HuH-7.5 (cell line): ENCODE results near the gene RFXANK.
"Not testable (repeated sequence)": the region's sequence is repeated elsewhere in the genome, so short reads cannot be mapped to it uniquely, and the experiment has no call there.

Experiments
- DNase-seq: peaks from one replicate; pipeline ENCODE4 v3.0.0; 2011; ENCODE audit warnings: low spot score

RFXANK gene, protein sequence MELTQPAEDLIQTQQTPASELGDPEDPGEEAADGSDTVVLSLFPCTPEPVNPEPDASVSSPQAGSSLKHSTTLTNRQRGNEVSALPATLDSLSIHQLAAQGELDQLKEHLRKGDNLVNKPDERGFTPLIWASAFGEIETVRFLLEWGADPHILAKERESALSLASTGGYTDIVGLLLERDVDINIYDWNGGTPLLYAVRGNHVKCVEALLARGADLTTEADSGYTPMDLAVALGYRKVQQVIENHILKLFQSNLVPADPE

DNA sequence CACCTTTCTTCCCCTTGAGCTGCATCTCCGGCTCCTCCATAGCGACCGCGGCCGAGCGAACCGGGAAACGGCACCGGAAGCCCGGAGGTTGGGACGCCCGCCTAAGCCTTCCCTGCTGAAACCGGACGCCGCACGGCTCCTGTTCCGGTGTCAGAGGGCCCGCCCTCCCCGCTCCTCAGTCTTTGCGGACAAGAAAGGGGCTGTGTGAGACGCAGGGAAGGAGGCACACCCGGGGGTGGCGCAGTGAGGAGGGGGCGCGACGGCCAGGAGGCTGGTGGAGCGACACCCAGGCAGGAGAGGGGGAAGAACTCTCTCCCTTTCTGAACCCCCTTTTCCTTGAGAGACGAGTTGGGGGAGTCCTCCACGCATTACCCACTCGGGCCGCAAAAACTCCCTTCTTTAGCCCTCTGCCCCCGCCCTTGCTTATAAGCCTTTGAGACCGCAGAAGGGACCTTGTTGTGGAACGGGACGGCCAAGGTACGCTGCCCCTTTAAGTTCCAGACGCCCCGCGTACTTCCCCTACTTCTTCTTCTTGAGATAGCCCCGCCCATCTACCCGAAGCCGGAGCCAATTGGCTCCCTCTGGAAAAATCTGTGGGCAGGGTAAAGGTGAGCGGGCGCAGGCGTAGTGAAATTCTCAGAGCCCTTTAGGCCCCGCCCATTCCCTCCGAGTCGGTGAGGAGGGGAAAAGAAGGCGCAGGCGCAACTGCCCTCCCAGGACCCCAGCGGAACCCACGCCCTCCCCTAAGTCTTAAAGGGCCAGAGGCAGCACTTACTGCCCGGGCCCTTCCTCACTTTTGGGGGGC, at the start of gene RFXANK, which contains the start of gene BORCS8:
TSS of gene RFXANK (plus strand) at position 181 of the 805 bp plus-strand sequence. CDS start 1,689 bp downstream, outside the sequence.
TSS of gene BORCS8 (minus strand) at position 75 of the 805 bp plus-strand sequence. CDS start at position 40, 35 bp downstream.
- peak; percentile 99 for DNase-seq

DNA sequence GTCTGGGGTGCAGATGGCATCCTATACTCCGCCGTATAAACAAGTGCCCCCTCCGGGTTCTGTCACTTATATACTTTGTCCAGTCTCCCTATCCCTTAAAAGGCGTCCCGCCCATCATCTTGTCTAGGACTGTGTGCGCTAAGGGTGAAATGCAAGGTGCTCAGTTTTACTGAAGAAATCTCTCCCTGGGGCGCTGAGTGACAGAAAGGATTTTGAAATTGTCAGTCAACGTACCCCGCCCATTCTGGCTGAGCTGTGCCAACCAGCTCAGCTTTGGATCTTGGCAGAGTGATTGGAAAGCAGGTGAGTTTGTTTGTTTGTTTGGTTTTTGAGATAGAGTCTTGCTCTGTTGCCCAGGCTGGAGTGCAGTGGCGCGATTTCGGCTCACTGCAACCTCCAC, 49.7 kb upstream of the RFXANK start:
- no peak for DNase-seq

DNA sequence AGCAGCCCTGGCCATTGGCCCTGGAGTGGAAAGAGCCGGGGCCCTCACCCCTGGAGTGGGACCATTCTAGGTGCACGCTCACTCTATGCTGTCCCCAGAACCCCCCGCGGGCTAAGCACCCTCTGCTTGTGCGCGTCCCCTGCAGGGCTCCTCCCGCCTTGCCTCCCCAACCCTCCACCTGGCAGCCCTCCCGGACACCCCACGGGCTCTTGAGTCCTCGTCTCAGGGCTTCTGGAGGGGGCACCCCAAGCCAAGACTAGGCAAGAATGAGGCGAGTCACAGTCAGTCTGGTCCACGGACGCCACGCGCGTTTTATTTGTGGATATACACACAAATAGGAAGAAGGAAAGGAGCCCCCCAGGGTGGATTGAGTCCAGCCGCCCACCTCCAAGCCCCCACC, 46.8 kb upstream of the RFXANK start:
- no peak for DNase-seq

DNA sequence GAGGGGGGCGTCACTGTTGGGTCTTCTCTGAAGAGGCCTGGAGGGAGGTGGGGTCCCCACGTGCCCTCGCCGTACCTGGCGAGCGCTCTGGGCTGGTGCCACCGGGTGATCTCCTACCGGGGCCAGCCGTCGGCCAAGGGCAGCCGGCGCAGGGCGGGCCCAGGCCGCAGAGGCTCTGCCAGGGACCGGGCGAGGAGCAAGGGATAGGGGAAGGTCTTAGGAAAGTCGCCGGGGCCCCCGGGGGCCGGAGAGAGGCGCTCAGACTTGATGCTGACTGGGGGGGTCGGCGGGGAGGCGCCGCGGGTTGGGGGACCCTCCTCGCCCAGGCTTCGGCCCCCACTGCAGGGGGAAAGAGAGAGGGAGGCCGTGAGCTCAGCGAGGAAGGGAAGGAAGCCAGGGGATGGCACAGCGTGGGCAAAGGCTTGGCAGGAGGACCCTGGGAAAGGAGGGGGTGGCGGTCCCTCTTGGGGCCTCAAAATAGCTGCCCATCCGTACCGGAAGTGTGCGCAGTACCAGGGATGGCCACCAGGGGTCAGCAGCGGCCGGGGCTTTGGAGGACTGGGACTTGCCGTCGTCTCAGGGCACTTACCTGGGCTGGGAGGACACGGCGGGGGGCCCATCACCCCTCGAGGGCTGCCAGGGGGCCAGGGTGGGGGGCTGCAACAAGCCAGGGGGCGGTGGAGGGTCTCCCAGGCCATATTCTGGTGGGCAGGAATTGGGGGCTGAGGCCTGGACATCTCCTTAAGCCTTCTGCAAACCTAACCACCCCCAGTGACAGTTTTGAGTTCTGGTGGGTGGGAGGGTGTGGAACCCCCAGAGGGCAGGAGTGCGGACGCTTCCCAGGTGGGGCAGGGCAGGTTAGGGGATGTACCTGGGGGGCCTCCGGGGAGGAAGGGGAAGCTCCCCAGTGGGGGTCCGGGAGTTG, 46.1 kb upstream of the RFXANK start:
- DNase-seq = peak; percentile 95

DNA sequence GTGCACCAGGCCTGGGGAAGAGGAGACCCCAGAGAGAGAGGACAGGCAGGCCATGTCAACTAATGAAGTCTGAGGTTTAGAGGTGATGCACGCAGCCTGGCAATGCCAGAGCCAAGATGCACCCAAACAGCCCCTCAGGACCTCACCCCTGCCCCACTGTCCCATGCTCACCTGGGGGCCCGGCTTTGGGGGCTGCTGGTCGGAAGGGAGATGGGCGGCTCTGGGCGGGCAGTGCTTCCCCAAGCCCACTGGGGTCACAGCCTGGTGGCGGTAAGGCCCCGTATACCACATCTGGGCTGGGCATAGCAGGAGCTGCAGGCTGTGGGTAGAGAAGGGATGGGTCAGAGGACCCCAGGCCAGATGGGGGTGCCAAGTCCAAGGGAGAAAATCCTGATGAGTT, 45.2 kb upstream of the RFXANK start:
- DNase-seq = no peak

DNA sequence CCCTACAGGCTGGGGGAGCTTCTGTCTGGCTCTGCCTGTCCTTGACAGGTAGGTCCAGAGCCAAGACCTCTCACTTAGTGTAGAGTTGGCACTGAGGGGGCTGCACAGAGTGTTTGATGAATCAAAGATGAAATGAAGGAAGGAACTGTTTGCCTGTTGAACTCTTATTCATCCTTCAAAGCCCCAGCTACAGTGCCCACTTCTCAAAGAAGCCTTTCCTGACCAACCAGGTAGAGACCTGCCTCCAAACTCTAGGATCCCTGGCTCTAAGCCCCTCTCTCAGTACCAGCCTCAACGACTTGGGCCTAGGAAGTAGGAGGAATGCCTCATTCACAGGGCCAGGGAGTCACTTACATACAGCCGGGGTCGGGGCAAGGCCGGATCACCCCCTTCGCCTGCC, 44.7 kb upstream of the RFXANK start:
- no peak for DNase-seq

DNA sequence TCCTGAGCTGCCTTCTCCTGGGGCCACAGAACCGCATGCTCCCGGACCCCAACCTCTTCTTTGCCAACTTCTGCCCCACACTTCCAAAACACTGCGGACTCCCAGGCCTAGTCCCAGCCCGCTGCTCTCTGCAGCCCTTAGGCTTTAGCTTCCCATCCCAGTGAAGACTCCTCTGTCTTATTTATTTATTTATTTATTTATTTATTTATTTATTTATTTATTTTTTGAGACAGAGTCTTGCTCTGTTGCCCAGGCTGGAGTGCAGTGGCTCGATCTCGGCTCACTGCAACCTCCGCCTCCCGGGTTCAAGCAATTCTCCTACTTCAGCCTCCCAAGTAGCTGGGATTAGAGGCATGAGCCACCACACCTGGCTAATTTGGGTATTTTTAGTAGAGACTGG, 43.6 kb upstream of the RFXANK start:
- not testable (repeated sequence) for DNase-seq

DNA sequence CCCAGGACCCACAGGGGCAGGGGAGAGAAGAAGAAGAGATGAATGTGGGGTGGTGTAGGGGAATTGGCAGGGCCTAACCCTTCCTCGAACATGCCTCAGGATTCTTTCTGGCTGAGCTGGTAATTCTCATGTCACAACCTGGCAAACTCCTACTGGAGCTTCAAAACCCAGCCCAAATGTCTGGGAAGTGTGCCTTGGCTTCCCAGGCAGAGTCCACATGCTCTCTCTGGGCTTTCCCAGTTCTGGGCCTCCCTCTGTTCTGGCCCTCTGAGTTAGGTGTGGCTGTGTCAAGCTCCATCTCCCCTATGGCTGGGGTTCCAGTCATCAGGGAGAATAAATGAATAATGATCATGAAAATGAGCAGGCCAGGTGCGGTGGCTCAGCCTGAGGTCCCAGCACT, 42.6 kb upstream of the RFXANK start:
- no peak for DNase-seq

DNA sequence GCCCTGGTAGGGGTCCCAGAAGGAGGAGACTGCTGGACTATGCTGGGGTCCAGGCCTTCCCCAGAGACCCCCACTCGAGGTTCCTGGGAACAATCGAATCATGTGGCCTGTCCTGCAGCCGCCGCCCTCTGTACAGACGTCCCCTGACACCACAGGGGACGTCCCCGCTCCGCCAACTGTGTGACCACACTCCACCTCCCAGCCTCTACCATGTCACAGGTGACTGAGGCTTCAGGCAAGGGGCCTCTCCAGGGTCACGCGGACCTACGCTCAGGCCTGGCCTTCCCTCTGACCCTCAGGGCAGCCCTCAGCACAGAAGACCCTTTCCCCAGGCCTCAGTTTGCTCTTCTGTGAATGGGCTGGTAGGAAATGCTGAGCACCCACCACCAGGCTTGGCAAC, 40.6 kb upstream of the RFXANK start:
- DNase-seq = no peak

DNA sequence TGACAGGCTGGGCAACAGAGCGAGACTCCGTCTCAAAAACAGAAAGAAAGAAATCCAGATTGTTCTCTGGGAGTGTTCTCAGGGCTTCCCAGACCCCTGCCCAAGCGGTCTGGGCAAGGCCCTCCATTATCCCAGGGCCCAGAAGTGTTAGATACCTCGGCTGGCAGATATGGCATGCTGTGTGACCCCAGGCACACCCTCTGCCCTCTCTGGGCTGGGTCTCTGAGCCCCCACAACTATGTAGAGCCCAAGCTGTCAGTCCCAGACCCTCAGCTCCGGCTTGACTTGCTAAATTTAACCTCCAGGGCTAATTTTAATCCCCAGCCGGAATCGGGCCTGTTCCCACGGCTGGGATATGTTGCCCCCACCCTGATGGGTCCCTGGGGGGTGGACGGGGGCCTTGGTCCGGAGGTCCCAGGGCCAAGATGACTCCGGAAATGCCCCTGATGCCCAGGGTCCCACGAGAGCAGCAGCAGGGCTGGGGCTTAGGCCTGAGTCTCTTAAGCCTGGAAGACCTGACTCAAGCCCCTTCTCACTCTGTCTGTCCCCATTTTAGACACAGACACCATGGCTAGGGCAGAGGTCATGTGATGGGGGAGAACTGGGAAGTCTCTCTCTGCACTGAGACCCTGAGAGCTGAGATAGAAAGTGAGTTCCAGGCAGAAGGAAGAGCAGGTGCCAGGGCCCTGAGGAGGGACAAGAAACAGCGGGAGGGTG, 39.2 kb upstream of the RFXANK start:
- DNase-seq = no peak

DNA sequence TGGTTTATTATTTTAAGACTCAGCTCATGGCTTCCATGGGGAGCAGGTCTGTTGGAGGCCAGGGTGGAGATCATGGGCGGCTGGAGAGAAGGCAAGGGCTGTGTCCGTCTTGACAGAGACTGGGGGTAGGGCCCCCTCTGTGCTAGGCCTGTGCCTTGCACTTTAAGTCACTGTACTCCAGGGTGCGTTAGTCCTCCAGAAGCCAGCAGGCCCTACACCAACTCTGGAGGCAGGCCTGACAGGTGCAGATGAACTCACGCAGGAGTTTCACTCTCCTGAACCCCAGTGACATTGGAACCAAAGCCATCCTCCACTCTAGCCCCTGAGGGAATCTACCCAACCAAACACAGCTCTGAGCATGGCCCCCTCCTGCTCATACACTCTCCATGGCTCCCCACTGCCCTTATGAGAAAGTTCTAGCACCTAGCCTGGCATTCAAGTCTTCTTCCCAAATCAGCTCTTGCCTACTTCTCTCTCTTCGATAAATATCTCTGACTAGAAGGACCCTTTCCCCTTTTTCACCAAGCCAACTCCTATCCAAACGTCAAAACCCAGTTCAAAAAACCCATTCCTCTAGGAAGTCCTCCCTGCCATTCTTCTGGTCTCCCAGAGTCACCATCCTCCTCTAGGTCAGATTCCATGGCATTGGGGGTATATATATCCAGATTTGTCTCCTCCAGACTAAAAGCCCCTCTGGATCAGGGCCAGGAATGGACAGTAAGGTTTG, 37.1 kb upstream of the RFXANK start:
- DNase-seq = no peak

DNA sequence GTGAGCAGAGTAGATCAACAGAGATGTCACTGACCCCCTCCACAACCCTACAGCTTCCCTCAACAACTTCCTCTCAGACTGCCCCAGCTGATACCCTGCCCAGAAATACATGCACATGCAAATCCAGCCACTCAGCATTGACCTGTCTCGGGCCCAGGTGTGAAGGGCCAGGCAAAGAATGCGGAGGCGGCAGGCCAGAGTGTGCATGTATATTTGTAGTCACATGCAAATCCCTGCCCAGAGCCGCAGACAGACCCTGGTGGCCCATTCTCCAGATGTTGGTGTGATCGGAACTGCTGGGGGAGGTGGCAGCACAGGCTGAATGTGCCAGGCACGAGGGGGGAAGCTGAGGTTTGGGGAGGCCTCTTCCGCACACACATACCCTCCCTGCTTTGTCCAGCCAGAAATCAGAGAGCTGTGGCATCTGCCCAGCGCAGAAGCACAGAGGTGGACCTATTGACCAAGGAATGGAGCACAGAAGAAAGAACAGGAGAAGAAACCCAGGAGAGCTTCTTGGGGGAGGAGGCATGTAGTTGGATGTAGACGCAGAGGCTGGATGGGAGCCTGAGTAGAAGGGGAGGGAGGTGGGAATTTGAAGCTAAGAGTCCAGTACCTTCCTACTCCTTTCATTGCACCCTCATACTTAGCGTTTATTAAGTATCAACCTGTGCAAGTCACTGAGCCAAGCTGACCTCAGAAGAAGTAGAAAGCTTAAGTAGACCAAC, 36.4 kb upstream of the RFXANK start:
- no peak for DNase-seq

DNA sequence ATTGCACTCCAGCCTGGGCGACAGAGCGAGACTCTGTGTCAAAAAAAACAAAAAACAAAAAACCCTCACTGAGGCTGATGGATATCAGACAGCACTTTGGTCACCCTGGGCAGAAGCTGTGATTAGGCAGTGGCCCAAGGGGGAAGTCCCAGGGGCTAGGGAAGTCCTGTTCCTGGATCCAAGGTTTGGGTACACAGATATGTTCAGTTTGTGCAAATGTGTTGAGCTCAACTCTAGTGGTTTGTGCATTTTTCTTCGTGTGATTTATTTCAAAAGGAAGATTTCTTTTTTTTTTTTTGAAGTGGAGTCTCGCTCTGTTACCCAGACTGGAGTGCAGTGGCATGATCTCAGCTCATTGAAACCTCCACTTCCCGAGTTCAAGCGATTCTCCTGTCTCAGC, 34.2 kb upstream of the RFXANK start:
- DNase-seq = no peak

DNA sequence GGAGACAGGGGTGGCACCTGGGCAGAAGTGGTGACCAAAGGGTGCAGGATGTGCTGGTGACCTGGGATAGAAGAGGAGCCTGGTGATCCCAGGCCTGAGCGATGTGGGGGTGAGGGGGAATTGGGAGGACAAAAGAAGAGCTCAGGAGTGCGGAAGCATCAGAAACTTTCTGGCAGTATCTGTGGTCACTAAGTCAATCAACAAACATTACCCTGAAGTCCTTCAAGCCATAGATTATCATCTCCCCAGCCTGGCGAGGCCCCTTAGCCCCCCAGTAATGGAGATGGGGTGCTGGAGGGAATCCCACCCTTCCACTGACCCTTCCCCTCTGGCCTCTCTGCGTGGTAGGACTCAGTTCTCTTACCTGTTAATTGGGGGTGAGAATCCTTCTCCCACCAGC, 32.5 kb upstream of the RFXANK start:
- DNase-seq = no peak

DNA sequence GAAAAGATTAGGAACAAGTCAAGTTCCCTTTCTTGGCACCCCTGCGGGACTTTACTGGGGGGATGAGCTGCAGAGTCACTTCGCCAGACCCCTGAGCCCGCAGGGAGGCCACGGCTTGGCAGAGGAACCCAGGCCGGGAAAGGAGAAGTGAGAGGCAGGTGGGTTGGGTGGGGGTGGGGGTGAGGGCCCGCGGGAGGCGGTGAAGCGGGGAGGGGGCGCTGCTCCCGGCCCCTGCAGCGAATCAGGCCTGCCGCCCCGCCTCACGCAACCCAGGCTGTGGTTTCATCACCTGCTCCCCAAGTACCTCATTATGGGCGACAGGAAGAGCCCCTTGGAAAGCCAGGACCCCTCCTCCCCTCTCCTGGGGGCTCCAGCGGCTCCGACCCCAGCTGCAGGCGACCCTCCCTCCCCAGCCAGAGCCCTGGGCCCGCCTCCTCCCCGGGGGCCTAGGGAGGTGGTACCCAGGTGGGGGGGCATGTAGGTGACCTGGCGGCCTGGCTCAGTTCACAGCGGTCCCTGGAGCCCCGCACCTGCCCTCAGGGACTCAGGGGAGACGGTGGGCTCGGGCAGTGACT, 31.5 kb upstream of the RFXANK start:
- DNase-seq = no peak

DNA sequence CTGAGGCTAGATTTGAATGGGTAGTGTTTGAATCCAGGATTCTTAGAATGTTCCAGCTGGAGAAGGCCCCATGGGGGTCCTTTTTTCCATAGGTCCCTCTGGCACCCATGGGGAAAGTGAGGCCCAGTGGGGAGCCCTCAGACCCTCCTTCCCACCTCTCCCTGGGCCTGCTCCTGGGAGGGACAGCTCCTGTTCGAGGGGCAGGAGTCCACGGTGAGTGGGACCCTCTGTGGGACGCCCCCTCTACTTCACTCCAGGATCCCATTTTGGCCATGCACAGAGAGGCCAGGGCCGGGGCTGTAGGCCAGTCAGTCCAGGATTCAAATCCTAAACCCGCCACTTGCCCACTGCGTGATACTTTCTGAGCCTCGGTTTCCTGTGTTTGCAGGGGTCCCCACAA, 29.6 kb upstream of the RFXANK start:
- DNase-seq = no peak

DNA sequence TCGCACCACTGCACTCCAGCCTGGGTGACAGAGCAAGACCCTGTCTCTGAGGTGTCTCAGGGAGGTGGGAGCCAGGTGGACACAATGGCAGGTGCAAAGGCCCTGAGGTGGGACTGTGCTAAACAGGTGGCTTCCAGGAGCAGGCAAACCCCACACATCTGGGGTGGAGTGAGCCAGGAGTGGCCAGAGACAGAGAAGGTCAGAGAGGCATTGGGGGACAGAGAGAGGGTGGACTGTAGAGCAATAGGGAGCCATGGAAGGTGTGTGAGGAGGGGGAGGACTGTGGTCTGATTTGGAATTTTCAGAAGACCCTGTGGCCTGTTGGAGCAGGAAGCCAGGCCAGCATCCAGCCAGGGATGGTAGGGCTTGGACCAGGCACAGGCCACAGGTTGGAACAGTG, 26.7 kb upstream of the RFXANK start:
- no peak for DNase-seq

DNA sequence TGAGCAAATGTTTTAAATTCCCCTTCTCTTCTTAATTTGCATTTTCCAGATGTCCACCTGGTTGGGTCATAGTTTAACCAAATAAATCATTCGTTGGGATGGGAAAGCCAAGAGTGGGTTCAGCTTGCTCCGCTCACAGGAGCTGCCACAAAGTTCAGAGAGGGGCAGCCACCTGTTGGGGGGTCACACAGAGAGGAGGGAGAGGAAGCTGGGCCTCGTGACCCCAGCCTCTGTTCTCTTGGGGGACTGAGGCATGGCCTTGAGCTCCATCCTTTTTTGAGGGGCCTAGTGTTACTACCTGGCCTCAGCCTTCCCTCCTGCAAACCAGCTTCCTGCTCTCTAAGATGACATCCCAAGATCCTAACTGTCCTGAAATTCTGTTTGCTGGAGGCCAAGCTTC, 24.4 kb upstream of the RFXANK start:
- DNase-seq = no peak

DNA sequence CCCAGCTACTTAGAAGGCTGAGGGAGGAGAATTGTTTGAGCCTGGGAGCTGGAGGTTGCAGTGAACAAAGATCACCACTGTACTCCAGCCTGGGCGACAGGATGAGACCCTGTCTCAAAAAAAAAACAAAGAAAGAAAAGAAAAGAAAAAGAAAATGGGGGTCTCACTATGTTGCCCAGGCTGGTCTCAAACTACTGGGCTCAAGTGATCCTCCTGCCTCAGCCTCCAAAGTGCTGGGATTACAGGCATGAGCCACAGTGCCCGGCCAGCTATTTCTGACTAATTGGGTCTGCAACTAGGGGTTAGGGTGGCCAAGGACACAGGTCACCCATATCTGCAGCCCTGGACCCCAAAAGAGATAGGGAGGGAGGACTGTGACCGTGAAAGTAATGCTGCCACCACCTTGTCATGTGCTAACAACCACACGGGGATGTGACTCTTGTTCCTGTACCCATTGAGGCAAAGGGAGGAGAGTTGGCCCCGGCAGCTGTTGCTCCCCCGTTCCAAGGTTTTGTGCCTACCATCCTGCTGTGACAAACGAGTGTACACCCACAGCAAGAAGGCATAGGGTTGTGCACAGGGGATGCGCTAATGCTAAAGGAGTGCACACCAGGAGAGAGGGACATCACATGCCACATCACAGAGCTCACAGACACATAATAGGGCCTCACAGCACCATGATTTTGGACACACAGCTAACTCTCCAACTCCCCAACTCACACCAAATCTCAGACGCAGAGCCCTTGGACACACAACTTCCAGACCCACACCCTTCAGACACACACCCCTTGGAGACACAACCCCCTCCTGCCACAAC, 22.6 kb upstream of the RFXANK start:
- no peak for DNase-seq
